A673 (cell line): ENCODE data around the gene LARGE2.

Experiments
- CTCF ChIP-seq: fragments of 300-800, 200-600 bp; sonication (generic); conservative IDR thresholded peaks from 2 replicates; pipeline ENCODE4 v1.5.1; 2017; ENCODE audit warnings: low read depth, mild to moderate bottlenecking, antibody characterized with exemption, low read length, moderate library complexity, mixed read lengths
- EZH2 ChIP-seq: fragments of 200-600 bp; sonication (generic); IDR thresholded peaks from 2 replicates; pipeline ENCODE4 v1.6.1; 2017; ENCODE audit warnings: borderline replicate concordance, low read depth, mild to moderate bottlenecking, mixed read lengths, antibody characterized with exemption, low read length; ENCODE audit not compliant: poor library complexity, severe bottlenecking

- 0 out of 2 replicates have a peak, but pooled peaks have one; percentile 10 for TF ChIP-seq CTCF
- no peak for TF ChIP-seq EZH2
Observed at GRCh38 chr11:45930031-45930794, 7.8 kb downstream of the LARGE2 start.
